ENCODE results near the gene ASB8. TPM values are rescaled to one million over a fixed set of nuclear protein-coding genes. Genes with fewer than 3 reads are reported as not detected.

Gene ASB8
- total RNA-seq, 1 experiment from 2014 or later, result 34.4 TPM

DNA sequence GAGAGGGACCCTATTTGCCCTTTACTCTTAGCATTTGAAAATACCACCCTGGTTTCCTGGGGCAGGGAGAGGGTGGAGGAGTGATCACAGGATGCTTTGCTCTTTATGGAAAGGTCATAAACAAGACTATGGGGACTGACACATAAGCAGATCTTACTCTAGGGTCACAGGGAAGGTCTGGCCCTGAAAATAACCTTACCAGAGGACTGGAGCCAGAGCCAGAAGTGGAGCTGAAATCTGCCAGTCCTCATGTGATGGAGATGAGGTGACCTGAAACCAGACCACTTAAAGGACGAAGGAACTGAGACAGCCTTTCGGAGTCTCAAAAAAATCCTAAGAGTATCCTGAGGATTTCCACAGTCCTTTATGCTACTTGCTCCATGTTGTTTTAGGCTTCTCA, 25.8 kb downstream of the ASB8 start:
- Histone ChIP-seq H3K79me2 (ENCODE audit: low read length) (no peaks in the 10 kb centered on the region), H3K9ac (ENCODE audit: low read length) (no peak overlapping the region), H3K4me2 (ENCODE audit: low read length) (no peak overlapping the region), H4K20me1 (ENCODE audit: low read length) (no peaks in the 10 kb centered on the region), H3K4me3 (ENCODE audit: low read length) (no peak overlapping the region), H3F3A (ENCODE audit: low read length, unreplicated experiment) (no peaks in the 10 kb centered on the region), H3K9me2 (replicated peaks; ENCODE audit: low read length) (no peaks in the 10 kb centered on the region), H3K27ac (ENCODE audit: low read length) (no peak overlapping the region), H3K4me1 (ENCODE audit: insufficient read depth, low read length) (no peaks in the 10 kb centered on the region), H3K27me3 (ENCODE audit: low read length) (no peaks in the 10 kb centered on the region), H2AFZ (ENCODE audit: low read length) (no peak overlapping the region), H3K36me3 (ENCODE audit: low read depth, low read length) (peaks cover 32% of the 10 kb centered on the region), H3K9me3 (ENCODE audit: low read length) (no peaks in the 10 kb centered on the region)
- ChIA-PET CTCF (no interaction called here), POLR2A (ENCODE audit: unreplicated experiment) (no interaction called here)
- intact Hi-C loops (cut with micrococcal nuclease), result no loop called here
- BruUV-seq (replicated peaks), result no TSS peak
- DNase-seq (no peak), ATAC-seq (no peak)
- TF ChIP-seq, protein P1, sequence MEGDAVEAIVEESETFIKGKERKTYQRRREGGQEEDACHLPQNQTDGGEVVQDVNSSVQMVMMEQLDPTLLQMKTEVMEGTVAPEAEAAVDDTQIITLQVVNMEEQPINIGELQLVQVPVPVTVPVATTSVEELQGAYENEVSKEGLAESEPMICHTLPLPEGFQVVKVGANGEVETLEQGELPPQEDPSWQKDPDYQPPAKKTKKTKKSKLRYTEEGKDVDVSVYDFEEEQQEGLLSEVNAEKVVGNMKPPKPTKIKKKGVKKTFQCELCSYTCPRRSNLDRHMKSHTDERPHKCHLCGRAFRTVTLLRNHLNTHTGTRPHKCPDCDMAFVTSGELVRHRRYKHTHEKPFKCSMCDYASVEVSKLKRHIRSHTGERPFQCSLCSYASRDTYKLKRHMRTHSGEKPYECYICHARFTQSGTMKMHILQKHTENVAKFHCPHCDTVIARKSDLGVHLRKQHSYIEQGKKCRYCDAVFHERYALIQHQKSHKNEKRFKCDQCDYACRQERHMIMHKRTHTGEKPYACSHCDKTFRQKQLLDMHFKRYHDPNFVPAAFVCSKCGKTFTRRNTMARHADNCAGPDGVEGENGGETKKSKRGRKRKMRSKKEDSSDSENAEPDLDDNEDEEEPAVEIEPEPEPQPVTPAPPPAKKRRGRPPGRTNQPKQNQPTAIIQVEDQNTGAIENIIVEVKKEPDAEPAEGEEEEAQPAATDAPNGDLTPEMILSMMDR (conservative IDR thresholded peaks at IDR 0.05; ENCODE audit: low read depth, low read length), result no peak
- TF ChIP-seq EZH2phosphoT487 (IDR thresholded peaks at IDR 0.05; ENCODE audit: borderline replicate concordance, low read length), result no peak
- TF ChIP-seq EZH2 (IDR thresholded peaks at IDR 0.05; ENCODE audit: low read length, unreplicated experiment), result no peak

- Histone ChIP-seq H3F3A (ENCODE audit: low read length, unreplicated experiment) (no peaks in the 10 kb centered on the region), H3K27me3 (ENCODE audit: low read length) (no peaks in the 10 kb centered on the region), H3K36me3 (ENCODE audit: low read depth, low read length) (peaks cover 31% of the 10 kb centered on the region), H2AFZ (ENCODE audit: low read length) (no peak overlapping the region), H3K9me3 (ENCODE audit: low read length) (no peaks in the 10 kb centered on the region), H3K4me2 (ENCODE audit: low read length) (no peak overlapping the region), H3K79me2 (ENCODE audit: low read length) (no peaks in the 10 kb centered on the region), H3K4me1 (ENCODE audit: insufficient read depth, low read length) (no peaks in the 10 kb centered on the region), H4K20me1 (ENCODE audit: low read length) (no peaks in the 10 kb centered on the region), H3K4me3 (ENCODE audit: low read length) (no peak overlapping the region), H3K27ac (ENCODE audit: low read length) (no peak overlapping the region), H3K9ac (ENCODE audit: low read length) (no peak overlapping the region), H3K9me2 (replicated peaks; ENCODE audit: low read length) (no peaks in the 10 kb centered on the region)
- DNase-seq (no peak), ATAC-seq (no peak)
- ChIA-PET POLR2A (ENCODE audit: unreplicated experiment) (no interaction called here), CTCF (no interaction called here)
- intact Hi-C loops (cut with micrococcal nuclease), result no loop called here
- BruUV-seq (replicated peaks), result no TSS peak
- TF ChIP-seq EZH2 (IDR thresholded peaks at IDR 0.05; ENCODE audit: low read length, unreplicated experiment), result no peak
- TF ChIP-seq, protein P1 (conservative IDR thresholded peaks at IDR 0.05; ENCODE audit: low read depth, low read length), result no peak
- no peak for TF ChIP-seq EZH2phosphoT487 (IDR thresholded peaks at IDR 0.05; ENCODE audit: borderline replicate concordance, low read length)
Observed at GRCh38 chr12:48129376-48129775, 27.9 kb downstream of the ASB8 start.

GRCh38 chr12:48128800-48129199, 28.5 kb downstream of the ASB8 start:
- H3K27ac ChIP-seq (ENCODE audit: low read length), result no peak overlapping the region
- ATAC-seq, result no peak
- H3K9ac ChIP-seq (ENCODE audit: low read length), result no peak overlapping the region
- H3K27me3 ChIP-seq (ENCODE audit: low read length), result no peaks in the 10 kb centered on the region
- TF ChIP-seq EZH2phosphoT487 (IDR thresholded peaks at IDR 0.05; ENCODE audit: borderline replicate concordance, low read length), result no peak
- TF ChIP-seq, protein P1 (conservative IDR thresholded peaks at IDR 0.05; ENCODE audit: low read depth, low read length), result no peak
- no peak for TF ChIP-seq EZH2 (IDR thresholded peaks at IDR 0.05; ENCODE audit: low read length, unreplicated experiment)
- H3K4me3 ChIP-seq (ENCODE audit: low read length), result no peak overlapping the region
- H3K4me2 ChIP-seq (ENCODE audit: low read length), result no peak overlapping the region
- ChIA-PET CTCF (no interaction called here), POLR2A (ENCODE audit: unreplicated experiment) (no interaction called here)
- intact Hi-C loops (cut with micrococcal nuclease), result no loop called here
- H4K20me1 ChIP-seq (ENCODE audit: low read length), result no peaks in the 10 kb centered on the region
- H3K36me3 ChIP-seq (ENCODE audit: low read depth, low read length), result peaks cover 27% of the 10 kb centered on the region
- no peaks in the 10 kb centered on the region for H3K79me2 ChIP-seq (ENCODE audit: low read length)
- no TSS peak for BruUV-seq (replicated peaks)
- no peaks in the 10 kb centered on the region for H3F3A ChIP-seq (ENCODE audit: low read length, unreplicated experiment)
- no peaks in the 10 kb centered on the region for H3K9me2 ChIP-seq (replicated peaks; ENCODE audit: low read length)
- H3K9me3 ChIP-seq (ENCODE audit: low read length), result no peaks in the 10 kb centered on the region
- H3K4me1 ChIP-seq (ENCODE audit: insufficient read depth, low read length), result no peaks in the 10 kb centered on the region
- DNase-seq, result no peak
- no peak overlapping the region for H2AFZ ChIP-seq (ENCODE audit: low read length)
